ENCODE data around the gene HOXA6. TPM values are rescaled to one million over a fixed set of nuclear protein-coding genes. Genes with fewer than 3 reads are reported as not detected.

HOXA6 gene
- total and polyA plus RNA-seq, 10 of the 15 experiments (the other 5 are each of a cell fraction or from before 2014, with no cell fraction given): 0.08 TPM; not detected in 9

DNA sequence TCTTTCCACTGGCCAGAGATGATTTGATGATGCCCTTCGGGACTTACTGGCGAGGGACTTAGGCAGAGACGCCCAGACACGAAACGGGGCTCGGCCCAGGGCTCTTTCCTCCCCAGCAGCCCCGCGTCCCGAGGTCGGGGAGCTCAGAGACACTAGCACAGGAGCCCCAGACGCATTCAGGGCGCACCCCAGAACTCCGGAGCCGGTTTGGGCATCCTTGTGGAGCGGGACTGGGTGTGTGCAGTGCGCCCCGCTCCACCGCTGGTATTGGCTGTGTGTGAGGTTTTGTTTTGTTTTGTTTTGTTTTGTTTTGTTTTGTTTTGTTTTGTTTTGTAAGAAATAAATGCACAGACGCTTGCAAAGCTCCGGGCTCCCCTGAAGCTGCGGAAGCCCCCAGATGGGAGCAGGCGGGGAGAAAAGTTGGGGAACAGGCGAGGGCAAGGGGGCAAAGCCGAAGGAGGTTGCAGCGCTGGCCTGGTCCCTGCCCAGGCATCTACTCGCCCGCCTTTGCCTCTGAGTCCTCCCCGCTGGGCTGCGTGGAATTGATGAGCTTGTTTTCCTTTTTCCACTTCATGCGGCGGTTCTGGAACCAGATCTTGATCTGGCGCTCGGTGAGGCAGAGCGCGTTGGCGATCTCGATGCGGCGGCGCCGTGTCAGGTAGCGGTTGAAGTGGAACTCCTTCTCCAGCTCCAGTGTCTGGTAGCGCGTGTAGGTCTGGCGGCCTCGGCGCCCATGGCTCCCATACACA lies 2.2 kb downstream of the HOXA6 start:
- ATAC-seq: no peak
- no TSS peak for BruUV-seq (replicated peaks)
- in situ Hi-C loops (cut with MboI): no loop called here
- H3K4me2 ChIP-seq (ENCODE audit: control insufficient read depth, insufficient read depth): no peak overlapping the region
- H4K20me1 ChIP-seq (ENCODE audit: control insufficient read depth, insufficient read depth): no peaks in the 10 kb centered on the region
- H3K27ac ChIP-seq (ENCODE audit: control insufficient read depth, insufficient read depth): no peak overlapping the region
- WGBS (ENCODE audit: insufficient coverage, insufficient replicate concordance, low lambda C conversion rate, missing lambda C conversion rate): 87% methylated on average over 47 of the region's 47 CpGs
- no peak for DNase-seq (ENCODE audit: low read depth, low spot score)
- SMC1A ChIA-PET (ENCODE audit: uncharacterized antibody, unreplicated experiment): no interaction called here
- FAIRE-seq: no peak
- peaks cover 8 to 22% of the 10 kb centered on the region in 2 experiments for H3K27me3 ChIP-seq (replicated peaks in 1 of 2; ENCODE audit: control insufficient read depth in 2 of 2, insufficient read depth in 2 of 2, low read length in 1 of 2)
- TF ChIP-seq SMAD5 (IDR thresholded peaks at IDR 0.05; ENCODE audit: low read depth) (no peak), HCFC1 (IDR thresholded peaks at IDR 0.05; ENCODE audit: low read length) (no peak), BRCA1 (IDR thresholded peaks at IDR 0.05; ENCODE audit: low read depth, low read length) (no peak), POLR2AphosphoS2 (IDR thresholded peaks at IDR 0.05; ENCODE audit: low read depth, low read length) (no peak), SREBF2 (IDR thresholded peaks at IDR 0.05; ENCODE audit: low read length) (no peak), RCOR1 (conservative IDR thresholded peaks at IDR 0.05; ENCODE audit: low read depth, low read length) (no peak), NR2C1 (IDR thresholded peaks at IDR 0.05) (no peak), FOXM1 (IDR thresholded peaks at IDR 0.05; ENCODE audit: low read depth, low read length) (no peak), KAT2A (conservative IDR thresholded peaks at IDR 0.05; ENCODE audit: control insufficient read depth, low read depth, low read length) (no peak), CHD4 (IDR thresholded peaks at IDR 0.05) (no peak), YY1 (IDR thresholded peaks at IDR 0.05; ENCODE audit: low read depth, low read length) (no peak), SP1 (IDR thresholded peaks at IDR 0.05; ENCODE audit: low read depth, low read length) (no peak)
- TF ChIP-seq, protein P1, sequence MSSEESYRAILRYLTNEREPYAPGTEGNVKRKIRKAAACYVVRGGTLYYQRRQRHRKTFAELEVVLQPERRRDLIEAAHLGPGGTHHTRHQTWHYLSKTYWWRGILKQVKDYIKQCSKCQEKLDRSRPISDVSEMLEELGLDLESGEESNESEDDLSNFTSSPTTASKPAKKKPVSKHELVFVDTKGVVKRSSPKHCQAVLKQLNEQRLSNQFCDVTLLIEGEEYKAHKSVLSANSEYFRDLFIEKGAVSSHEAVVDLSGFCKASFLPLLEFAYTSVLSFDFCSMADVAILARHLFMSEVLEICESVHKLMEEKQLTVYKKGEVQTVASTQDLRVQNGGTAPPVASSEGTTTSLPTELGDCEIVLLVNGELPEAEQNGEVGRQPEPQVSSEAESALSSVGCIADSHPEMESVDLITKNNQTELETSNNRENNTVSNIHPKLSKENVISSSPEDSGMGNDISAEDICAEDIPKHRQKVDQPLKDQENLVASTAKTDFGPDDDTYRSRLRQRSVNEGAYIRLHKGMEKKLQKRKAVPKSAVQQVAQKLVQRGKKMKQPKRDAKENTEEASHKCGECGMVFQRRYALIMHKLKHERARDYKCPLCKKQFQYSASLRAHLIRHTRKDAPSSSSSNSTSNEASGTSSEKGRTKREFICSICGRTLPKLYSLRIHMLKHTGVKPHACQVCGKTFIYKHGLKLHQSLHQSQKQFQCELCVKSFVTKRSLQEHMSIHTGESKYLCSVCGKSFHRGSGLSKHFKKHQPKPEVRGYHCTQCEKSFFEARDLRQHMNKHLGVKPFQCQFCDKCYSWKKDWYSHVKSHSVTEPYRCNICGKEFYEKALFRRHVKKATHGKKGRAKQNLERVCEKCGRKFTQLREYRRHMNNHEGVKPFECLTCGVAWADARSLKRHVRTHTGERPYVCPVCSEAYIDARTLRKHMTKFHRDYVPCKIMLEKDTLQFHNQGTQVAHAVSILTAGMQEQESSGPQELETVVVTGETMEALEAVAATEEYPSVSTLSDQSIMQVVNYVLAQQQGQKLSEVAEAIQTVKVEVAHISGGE (CRISPR knock-in tag; IDR thresholded peaks at IDR 0.05): no peak
- TF ChIP-seq, protein P2, sequence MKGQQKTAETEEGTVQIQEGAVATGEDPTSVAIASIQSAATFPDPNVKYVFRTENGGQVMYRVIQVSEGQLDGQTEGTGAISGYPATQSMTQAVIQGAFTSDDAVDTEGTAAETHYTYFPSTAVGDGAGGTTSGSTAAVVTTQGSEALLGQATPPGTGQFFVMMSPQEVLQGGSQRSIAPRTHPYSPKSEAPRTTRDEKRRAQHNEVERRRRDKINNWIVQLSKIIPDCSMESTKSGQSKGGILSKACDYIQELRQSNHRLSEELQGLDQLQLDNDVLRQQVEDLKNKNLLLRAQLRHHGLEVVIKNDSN (IDR thresholded peaks at IDR 0.05; ENCODE audit: borderline replicate concordance, extremely low read length, insufficient read depth, low read depth, low read length): no peak
- TF ChIP-seq, protein P3, sequence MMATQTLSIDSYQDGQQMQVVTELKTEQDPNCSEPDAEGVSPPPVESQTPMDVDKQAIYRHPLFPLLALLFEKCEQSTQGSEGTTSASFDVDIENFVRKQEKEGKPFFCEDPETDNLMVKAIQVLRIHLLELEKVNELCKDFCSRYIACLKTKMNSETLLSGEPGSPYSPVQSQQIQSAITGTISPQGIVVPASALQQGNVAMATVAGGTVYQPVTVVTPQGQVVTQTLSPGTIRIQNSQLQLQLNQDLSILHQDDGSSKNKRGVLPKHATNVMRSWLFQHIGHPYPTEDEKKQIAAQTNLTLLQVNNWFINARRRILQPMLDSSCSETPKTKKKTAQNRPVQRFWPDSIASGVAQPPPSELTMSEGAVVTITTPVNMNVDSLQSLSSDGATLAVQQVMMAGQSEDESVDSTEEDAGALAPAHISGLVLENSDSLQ (IDR thresholded peaks at IDR 0.05): no peak
- H3K4me3 ChIP-seq: no peak overlapping the region
- POLR2A ChIA-PET: no interaction called here
- no peak overlapping the region for H3K9ac ChIP-seq (ENCODE audit: control insufficient read depth, insufficient read depth, low read length)
- intact Hi-C loops (cut with micrococcal nuclease; ENCODE audit: unreplicated experiment): no loop called here
- RAD21 ChIA-PET (ENCODE audit: unreplicated experiment): interaction anchor here (0.5 kb wide), 1 partner anchor 78 kb away, joined by 3 read pairs; no protein-coding TSS in a partner anchor
- no peak overlapping the region for H2AFZ ChIP-seq (ENCODE audit: control insufficient read depth, low read depth, low read length)
- CTCF ChIA-PET: interaction anchor here (0.8 kb wide), 1 partner anchor 465 kb away, joined by 3 read pairs; no protein-coding TSS in a partner anchor
- H3K9me3 ChIP-seq (replicated peaks; ENCODE audit: control insufficient read depth, insufficient read depth, low read length): no peaks in the 10 kb centered on the region; the same call in 2 of the 3 replicates
- no peaks in the 10 kb centered on the region for H3K36me3 ChIP-seq (ENCODE audit: control insufficient read depth in 2 of 2, insufficient read depth in 2 of 2, low read length in 1 of 2)
- no peaks in the 10 kb centered on the region for H3K79me2 ChIP-seq (ENCODE audit: control insufficient read depth, insufficient read depth, low read length)
- no peaks in the 10 kb centered on the region for H3K4me1 ChIP-seq (ENCODE audit: control insufficient read depth, insufficient read depth, low read length)

Measured in GM12878 (cell line).